ENCODE measurements around the gene IRS4.

The IRS4 gene

GRCh38 chrX:108736509-108737479 lies at the start of gene IRS4:
TSS of gene IRS4 (minus strand) at chrX:108736563.
- DNase-seq = no peak

GRCh38 chrX:108772549-108772948 lies 36.2 kb upstream of the IRS4 start:
- no peak for DNase-seq

- no peak for DNase-seq
Measured at GRCh38 chrX:108763559-108763958, 27.2 kb upstream of the IRS4 start.

GRCh38 chrX:108740299-108740774 lies 4.0 kb upstream of the IRS4 start:
- no peak for DNase-seq

GRCh38 chrX:108737754-108738153 lies 1.4 kb upstream of the IRS4 start:
- no peak for DNase-seq

GRCh38 chrX:108735679-108736508 lies 469 bp downstream of the IRS4 start:
- DNase-seq = no peak

GRCh38 chrX:108735091-108735678 lies 1.2 kb downstream of the IRS4 start:
- no peak for DNase-seq

GRCh38 chrX:108734426-108734825 lies 1.9 kb downstream of the IRS4 start:
- DNase-seq = no peak

GRCh38 chrX:108732630-108733321 lies 3.6 kb downstream of the IRS4 start:
- no peak for DNase-seq

GRCh38 chrX:108731153-108731552 lies 5.2 kb downstream of the IRS4 start:
- DNase-seq = no peak

GRCh38 chrX:108726748-108727147 lies 9.6 kb downstream of the IRS4 start:
- DNase-seq = no peak

- no peak for DNase-seq
Measured at GRCh38 chrX:108722561-108722960, 13.8 kb downstream of the IRS4 start.

- DNase-seq = no peak
Measured at GRCh38 chrX:108712886-108713285, 23.5 kb downstream of the IRS4 start.

GRCh38 chrX:108704839-108705238 lies 31.5 kb downstream of the IRS4 start:
- DNase-seq = no peak

GRCh38 chrX:108702530-108702929 lies 33.8 kb downstream of the IRS4 start:
- DNase-seq = no peak

- no peak for DNase-seq
Measured at GRCh38 chrX:108701633-108702032, 34.7 kb downstream of the IRS4 start.

- no peak for DNase-seq
Measured at GRCh38 chrX:108699368-108699767, 37.0 kb downstream of the IRS4 start.

- no peak for DNase-seq
Measured at GRCh38 chrX:108696690-108697089, 39.7 kb downstream of the IRS4 start.

Data from GOT3 (cell line).